Stimulated activated CD4-positive, alpha-beta T cell treated with anti-CD3 and anti-CD28 coated beads, Interleukin-2, amount 100 ng/mL, for 24 hours (primary cell): ENCODE results near the gene KIF25.

Experiments
- DNase-seq, 2 donors: peaks; one replicate each; pipeline ENCODE4 v3.0.0-alpha.2; 2020

Gene KIF25

DNA sequence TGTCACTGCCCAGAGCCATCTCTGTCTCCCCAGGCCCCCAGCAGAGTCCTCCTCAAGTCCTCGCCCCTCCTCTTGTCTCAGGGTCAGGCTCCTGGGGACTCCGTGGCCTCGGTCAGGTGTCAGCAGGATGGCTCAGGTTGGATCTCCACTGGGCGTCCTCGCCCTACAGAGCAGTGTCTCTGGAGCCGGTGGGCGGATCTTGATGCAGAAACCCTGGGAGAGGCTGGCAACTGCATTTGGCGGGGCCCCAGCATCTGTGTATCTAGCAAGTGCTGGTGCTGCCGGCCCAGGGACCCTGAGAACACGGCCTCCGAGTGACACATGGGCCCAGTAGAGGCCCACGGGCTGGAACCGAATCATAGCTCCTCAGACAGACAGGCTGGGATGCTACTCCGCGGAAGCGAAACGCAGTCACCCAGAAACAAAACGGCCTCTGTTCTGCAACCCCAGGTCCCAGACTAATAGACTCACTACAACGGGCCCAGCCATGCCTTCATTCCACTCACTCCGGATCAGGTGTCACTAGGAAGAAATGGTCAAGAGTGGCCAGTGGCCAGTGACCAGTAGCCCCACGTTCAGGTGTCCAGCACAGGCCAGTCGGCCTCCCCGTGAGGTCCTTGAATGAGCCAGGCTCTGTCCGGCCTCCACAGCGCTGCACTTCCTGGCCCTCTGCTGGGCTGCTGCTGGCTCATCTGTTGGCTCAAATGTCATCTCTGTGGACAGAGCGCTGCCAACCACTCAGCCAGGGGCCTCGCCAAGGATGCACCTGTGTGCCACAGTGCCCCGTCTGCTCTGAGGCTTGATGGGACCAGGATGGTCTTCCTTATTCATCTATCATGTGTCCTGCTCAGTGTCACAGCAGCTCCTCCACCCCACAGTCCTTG, 94.2 kb downstream of the KIF25 start:
- no peak for DNase-seq

DNA sequence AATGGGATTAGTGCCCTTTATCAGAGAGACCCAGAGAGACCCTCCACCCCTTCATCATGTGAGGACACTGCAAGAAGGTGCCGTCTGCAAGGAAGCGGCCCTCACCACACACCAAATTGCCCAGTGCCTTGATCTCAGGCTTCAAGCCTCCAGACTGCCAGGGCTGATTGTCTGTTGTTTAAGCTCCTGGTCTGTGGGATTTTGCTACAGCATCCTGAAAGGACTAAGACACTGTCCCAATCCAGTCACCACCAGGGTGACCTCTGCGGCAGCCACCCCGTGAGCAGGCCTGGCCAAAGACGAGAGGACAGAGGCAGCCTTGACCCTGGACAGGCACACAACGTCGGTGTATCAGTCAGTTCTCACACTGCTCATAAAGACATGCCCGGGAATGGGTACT, 95.1 kb downstream of the KIF25 start:
- no peak for DNase-seq

DNA sequence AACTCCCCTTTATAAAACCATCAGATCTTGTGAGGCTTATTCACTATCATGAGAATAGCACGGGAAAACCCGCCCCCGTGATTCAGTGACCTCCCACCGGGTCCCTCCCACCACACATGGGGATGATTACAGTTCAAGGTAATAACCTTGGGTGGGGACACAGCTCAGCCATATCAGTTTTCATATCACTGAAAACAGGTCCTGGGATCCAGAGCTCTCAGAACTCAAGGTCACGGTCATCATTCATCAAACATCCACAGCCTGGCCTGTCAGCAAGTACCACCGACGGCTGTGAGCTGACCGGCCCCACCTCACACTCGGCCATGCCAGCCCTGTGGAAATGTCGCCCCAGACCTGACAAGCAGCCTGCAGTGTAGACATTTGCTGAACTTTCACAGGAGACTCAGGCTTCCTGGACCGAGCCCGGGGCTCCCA, 95.6 kb downstream of the KIF25 start:
- DNase-seq: no peak

DNA sequence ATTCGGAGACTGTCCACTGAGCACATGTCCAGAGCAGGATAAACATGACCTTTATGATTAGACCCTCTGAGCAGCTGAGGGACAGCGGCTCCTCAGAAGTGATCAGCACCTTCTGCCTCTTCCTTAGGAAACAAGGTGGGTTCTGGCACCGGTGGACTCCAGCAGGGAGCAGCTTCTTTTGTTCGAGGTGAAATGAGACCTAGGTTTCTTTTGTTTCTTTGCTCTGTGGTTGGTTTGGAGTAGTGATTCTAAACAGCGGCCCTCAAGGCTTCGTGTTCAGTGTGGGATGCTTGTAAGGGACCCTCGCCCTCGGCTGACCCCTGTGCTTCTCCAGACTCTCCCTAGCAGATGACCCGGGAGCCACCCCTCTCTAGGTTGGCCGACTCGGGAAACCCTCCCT, 96.2 kb downstream of the KIF25 start:
- no peak for DNase-seq
